ENCODE data around the gene ABLIM2.

The ABLIM2 gene

GRCh38 chr4:7999695-8000094 lies 158.9 kb downstream of the ABLIM2 start:
- no peak overlapping the region for H3K9ac ChIP-seq (ENCODE audit: low read length)
- H4K20me1 ChIP-seq (ENCODE audit: low read depth, low read length): no peaks in the 10 kb centered on the region
- no peak for TF ChIP-seq EZH2phosphoT487 (conservative IDR thresholded peaks at IDR 0.05; ENCODE audit: low read length)
- TF ChIP-seq CTCF (IDR thresholded peaks at IDR 0.05; ENCODE audit: insufficient read depth, low read length, poor library complexity, severe bottlenecking): no peak
- no peaks in the 10 kb centered on the region for H3K36me3 ChIP-seq (ENCODE audit: low read length)
- H3K4me2 ChIP-seq (ENCODE audit: low read depth, low read length, poor library complexity, severe bottlenecking): no peak overlapping the region
- H3K4me3 ChIP-seq (ENCODE audit: insufficient read depth, low read length, poor library complexity, severe bottlenecking): no peak overlapping the region
- no peak overlapping the region for H3K27ac ChIP-seq (ENCODE audit: low read depth, low read length)
- H3F3A ChIP-seq (ENCODE audit: insufficient read depth): no peaks in the 10 kb centered on the region
- H3K9me2 ChIP-seq (replicated peaks; ENCODE audit: insufficient read depth, low read length): no peaks in the 10 kb centered on the region
- no peaks in the 10 kb centered on the region for H3K9me3 ChIP-seq (ENCODE audit: insufficient read depth, low read length)
- no peaks in the 10 kb centered on the region for H3K79me2 ChIP-seq (ENCODE audit: insufficient read depth, low read length)
- H3K27me3 ChIP-seq (ENCODE audit: low read length): no peaks in the 10 kb centered on the region
- H2AFZ ChIP-seq (ENCODE audit: low read depth, low read length, severe bottlenecking): no peak overlapping the region

GRCh38 chr4:7999279-7999678 lies 159.3 kb downstream of the ABLIM2 start:
- Histone ChIP-seq H3K27me3 (ENCODE audit: low read length) (no peaks in the 10 kb centered on the region), H3K9me2 (replicated peaks; ENCODE audit: insufficient read depth, low read length) (no peaks in the 10 kb centered on the region), H3K9me3 (ENCODE audit: insufficient read depth, low read length) (no peaks in the 10 kb centered on the region), H3K9ac (ENCODE audit: low read length) (no peak overlapping the region), H3K79me2 (ENCODE audit: insufficient read depth, low read length) (no peaks in the 10 kb centered on the region), H3K4me2 (ENCODE audit: low read depth, low read length, poor library complexity, severe bottlenecking) (no peak overlapping the region), H2AFZ (ENCODE audit: low read depth, low read length, severe bottlenecking) (no peak overlapping the region), H3F3A (ENCODE audit: insufficient read depth) (no peaks in the 10 kb centered on the region), H3K27ac (ENCODE audit: low read depth, low read length) (no peak overlapping the region), H3K36me3 (ENCODE audit: low read length) (no peaks in the 10 kb centered on the region), H4K20me1 (ENCODE audit: low read depth, low read length) (no peaks in the 10 kb centered on the region), H3K4me3 (ENCODE audit: insufficient read depth, low read length, poor library complexity, severe bottlenecking) (no peak overlapping the region)
- TF ChIP-seq EZH2phosphoT487 (conservative IDR thresholded peaks at IDR 0.05; ENCODE audit: low read length): no peak
- no peak for TF ChIP-seq CTCF (IDR thresholded peaks at IDR 0.05; ENCODE audit: insufficient read depth, low read length, poor library complexity, severe bottlenecking)

GRCh38 chr4:7998447-7998846 lies 160.2 kb downstream of the ABLIM2 start:
- no peaks in the 10 kb centered on the region for H3K9me2 ChIP-seq (replicated peaks; ENCODE audit: insufficient read depth, low read length)
- no peaks in the 10 kb centered on the region for H3K79me2 ChIP-seq (ENCODE audit: insufficient read depth, low read length)
- H3K9ac ChIP-seq (ENCODE audit: low read length): no peak overlapping the region
- H3K27ac ChIP-seq (ENCODE audit: low read depth, low read length): no peak overlapping the region
- H3K9me3 ChIP-seq (ENCODE audit: insufficient read depth, low read length): no peaks in the 10 kb centered on the region
- H3K4me3 ChIP-seq (ENCODE audit: insufficient read depth, low read length, poor library complexity, severe bottlenecking): no peak overlapping the region
- H3K27me3 ChIP-seq (ENCODE audit: low read length): no peaks in the 10 kb centered on the region
- no peaks in the 10 kb centered on the region for H3F3A ChIP-seq (ENCODE audit: insufficient read depth)
- no peaks in the 10 kb centered on the region for H3K36me3 ChIP-seq (ENCODE audit: low read length)
- no peaks in the 10 kb centered on the region for H4K20me1 ChIP-seq (ENCODE audit: low read depth, low read length)
- H2AFZ ChIP-seq (ENCODE audit: low read depth, low read length, severe bottlenecking): no peak overlapping the region
- no peak for TF ChIP-seq EZH2phosphoT487 (conservative IDR thresholded peaks at IDR 0.05; ENCODE audit: low read length)
- TF ChIP-seq CTCF (IDR thresholded peaks at IDR 0.05; ENCODE audit: insufficient read depth, low read length, poor library complexity, severe bottlenecking): no peak
- no peak overlapping the region for H3K4me2 ChIP-seq (ENCODE audit: low read depth, low read length, poor library complexity, severe bottlenecking)
